Astrocyte of the spinal cord (primary cell): ENCODE data around the gene CFAP210.

Source experiments
- DNase-seq: peaks from one replicate; pipeline ENCODE4 v3.0.0; 2011; ENCODE audit warnings: low read depth, low spot score
- H3K4me3 ChIP-seq: 2 replicates; pipeline ENCODE4 v1.5.1; 2011; ENCODE audit warnings: low read depth, mild to moderate bottlenecking, low read length, moderate library complexity
- CTCF ChIP-seq: IDR thresholded peaks from 2 replicates; pipeline ENCODE4 v1.5.1; 2012; ENCODE audit warnings: low read depth, mild to moderate bottlenecking, low read length, inconsistent platforms
- in situ Hi-C: cut with HindIII; loops from 2 replicates; pipeline ENCODE4 v1.10.0; 2017; ENCODE audit warnings: low sequenced_read_pairs

The CFAP210 gene

GRCh38 chr2:169676850-169677249 lies 17.4 kb downstream of the CFAP210 start:
- in situ Hi-C loops, result no loop called here
- no peak for TF ChIP-seq CTCF
- no peak overlapping the region for H3K4me3 ChIP-seq
- DNase-seq, result no peak

- DNase-seq, result no peak
- TF ChIP-seq CTCF, result no peak
- in situ Hi-C loops, result no loop called here
Measured at GRCh38 chr2:169676357-169676756, 17.8 kb downstream of the CFAP210 start.

GRCh38 chr2:169673921-169674320 lies 20.3 kb downstream of the CFAP210 start:
- in situ Hi-C loops, result no loop called here
- no peak for TF ChIP-seq CTCF
- DNase-seq, result no peak
- no peak overlapping the region for H3K4me3 ChIP-seq

More at GRCh38 chr2:169676357-169676756, 17.8 kb downstream of the CFAP210 start:
- H3K4me3 ChIP-seq, result no peak overlapping the region

GRCh38 chr2:169673106-169673505 lies 21.1 kb downstream of the CFAP210 start:
- in situ Hi-C loops, result no loop called here
- TF ChIP-seq CTCF, result no peak
- no peak overlapping the region for H3K4me3 ChIP-seq
- DNase-seq, result no peak

- no peak for TF ChIP-seq CTCF
- in situ Hi-C loops, result no loop called here
- H3K4me3 ChIP-seq, result no peak overlapping the region
- no peak for DNase-seq
Measured at GRCh38 chr2:169672406-169672805, 21.8 kb downstream of the CFAP210 start.

GRCh38 chr2:169670937-169671336 lies 23.3 kb downstream of the CFAP210 start:
- in situ Hi-C loops, result no loop called here
- TF ChIP-seq CTCF, result no peak
- DNase-seq, result no peak
- H3K4me3 ChIP-seq, result no peak overlapping the region

- no peak for DNase-seq
Measured at GRCh38 chr2:169670215-169670651, 24.0 kb downstream of the CFAP210 start.

More at GRCh38 chr2:169670215-169670651, 24.0 kb downstream of the CFAP210 start:
- in situ Hi-C loops, result no loop called here
- no peak for TF ChIP-seq CTCF
- no peak overlapping the region for H3K4me3 ChIP-seq
